CD4-positive, alpha-beta T cell treated with Interleukin-6 at 100 ng/mL for 8 hours (primary cell): ENCODE results near the gene FAAH.

Experiments used
- DNase-seq: peaks from one replicate; pipeline ENCODE4 v3.0.0-alpha.2; 2020; ENCODE audit warnings: mixed read lengths, low spot score

The FAAH gene

DNA sequence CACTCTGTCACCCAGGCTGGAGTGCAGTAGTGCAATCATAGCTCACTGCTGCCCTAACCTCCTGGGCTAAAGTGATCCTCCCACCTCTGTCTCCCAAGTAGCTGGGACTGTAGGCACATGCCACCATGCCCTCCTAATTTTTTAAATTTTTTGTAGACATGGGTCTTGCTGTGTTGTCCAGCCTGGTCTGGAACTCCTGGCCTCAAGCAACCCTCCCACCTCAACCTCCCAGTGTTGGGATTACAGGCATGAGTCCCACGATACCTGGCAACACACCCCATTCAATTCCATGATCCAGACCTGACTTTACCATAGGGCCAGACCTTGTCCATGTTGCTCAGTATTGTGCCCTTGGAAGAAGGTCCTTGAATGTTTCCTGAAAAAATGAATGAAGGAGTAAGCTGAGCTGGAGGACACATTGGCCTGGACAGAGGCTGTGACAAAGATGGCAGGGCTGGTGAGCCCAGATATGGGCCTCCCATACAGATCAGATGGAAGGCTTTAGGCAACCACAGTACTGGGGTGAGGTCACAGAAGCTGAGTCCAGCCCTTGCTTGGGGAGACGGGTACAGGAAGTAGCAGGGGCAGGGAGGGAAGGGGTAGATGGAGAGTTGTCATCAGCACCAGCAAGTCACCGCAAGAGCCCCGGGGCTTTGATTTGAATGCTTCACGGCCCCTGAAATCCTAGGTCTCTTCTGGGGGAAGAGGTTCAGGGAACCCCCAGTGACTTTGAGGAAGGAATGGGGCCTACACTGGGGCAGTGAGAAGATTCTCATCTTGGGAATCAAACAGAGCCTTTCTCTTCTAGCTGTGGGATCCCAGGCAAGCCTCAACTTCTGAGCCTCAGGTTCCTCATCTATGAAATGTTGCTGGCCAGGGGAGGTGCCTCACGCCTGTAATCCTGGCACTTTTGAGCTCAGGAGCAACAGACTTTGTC, 55.4 kb downstream of the FAAH start:
- no peak for DNase-seq

DNA sequence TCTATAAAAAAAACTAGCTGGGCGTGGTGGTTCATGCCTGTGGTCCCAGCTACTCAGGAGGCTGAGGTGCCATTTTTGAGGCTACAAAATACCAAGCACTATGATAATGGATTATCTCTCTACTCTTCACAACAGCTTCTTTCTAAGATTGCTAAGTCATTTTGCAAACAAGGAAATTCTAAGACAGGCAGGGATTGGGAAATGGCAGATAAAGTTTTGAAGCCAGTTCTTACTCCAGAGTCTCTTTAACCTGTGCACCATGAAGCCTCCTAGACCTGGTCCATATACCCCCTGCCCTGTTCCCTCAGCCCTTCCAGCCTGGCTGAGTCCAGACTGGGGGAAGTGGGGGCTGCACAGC, 56.0 kb downstream of the FAAH start:
- DNase-seq, result no peak

DNA sequence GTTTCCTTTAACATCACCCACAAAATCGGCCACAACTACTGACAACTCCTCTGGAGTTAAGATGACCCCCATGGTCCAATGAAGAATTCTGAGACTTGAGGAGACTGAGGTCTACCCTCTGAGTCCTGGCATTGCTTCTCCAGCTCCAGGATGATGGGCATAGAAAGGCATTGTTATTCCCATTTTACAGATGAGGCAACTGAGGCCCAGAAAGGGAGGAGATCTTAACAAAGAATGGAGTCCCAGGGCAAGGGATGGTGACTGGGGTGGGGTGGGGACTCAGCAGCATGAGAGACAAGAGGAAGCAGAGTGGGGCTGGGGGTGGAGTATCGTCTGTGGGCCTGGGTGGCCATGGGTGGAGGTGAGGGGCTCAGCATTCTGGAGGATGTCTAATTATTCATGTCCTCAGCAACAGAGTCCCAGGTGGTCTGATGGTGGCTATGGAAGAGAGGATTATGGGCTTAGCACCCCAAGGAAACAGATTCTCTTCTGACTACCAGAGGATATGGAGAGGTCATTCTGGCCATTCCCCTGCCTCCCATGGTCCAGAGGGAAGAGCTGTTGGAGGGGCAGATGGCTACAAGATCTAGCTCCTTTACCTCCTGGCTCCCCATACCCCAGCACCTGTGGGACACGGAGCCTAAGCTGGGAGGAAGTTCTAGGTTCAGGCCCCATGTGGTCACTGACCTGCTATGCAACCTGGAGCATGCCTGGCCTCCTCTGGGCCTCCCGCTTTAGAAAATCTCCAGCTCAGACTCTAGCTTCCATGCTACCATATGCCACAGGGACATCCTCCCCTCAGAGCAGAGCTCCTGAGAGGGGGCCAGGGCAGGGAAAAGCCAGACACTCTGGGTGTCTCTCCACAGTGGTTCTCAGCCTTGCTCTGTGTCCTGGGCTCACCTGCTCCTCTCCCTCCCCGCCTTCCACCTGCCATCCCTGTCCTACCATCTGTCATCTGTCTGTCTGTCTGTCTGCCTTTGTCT, 58.1 kb downstream of the FAAH start:
- DNase-seq, result no peak

DNA sequence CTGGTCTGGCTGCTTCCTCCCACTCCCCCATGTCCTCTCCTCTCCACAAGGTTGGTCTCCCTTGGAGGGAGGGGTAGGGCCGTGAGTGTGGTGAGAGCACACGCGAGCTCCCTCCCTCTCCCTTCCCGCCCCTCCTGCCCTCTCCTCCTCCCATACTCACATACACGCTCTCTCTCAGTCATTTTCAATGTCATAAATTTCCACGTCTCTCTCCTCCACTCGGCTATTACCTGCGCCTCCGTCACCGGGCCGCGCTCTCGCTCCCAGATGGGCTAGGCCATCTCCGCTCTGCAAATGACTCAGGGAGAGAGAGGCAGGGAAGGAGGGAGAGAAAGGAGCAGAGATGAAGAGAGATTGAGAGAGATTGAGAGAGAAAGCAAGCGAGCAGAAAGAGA, 58.8 kb downstream of the FAAH start:
- DNase-seq, result no peak

DNA sequence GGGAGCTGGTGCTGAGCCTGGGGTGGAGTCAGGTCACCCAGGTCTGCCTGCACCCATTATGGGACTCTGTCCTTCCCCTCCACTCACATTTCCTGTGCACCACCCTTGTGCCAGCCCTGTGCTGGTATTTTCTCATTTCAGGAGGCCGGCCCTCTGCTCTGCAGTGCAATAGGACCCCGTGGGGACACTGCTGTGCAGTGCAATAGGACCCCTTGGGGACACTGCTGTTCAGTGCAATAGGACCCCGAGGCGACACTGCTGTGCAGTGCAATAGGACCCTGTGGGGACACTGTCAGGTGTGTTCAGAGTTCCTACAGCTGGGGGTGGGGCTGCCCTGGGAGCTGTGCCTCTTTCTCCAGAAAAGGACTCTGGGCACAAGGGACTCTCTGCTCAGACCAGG, 59.3 kb downstream of the FAAH start:
- DNase-seq, result no peak

DNA sequence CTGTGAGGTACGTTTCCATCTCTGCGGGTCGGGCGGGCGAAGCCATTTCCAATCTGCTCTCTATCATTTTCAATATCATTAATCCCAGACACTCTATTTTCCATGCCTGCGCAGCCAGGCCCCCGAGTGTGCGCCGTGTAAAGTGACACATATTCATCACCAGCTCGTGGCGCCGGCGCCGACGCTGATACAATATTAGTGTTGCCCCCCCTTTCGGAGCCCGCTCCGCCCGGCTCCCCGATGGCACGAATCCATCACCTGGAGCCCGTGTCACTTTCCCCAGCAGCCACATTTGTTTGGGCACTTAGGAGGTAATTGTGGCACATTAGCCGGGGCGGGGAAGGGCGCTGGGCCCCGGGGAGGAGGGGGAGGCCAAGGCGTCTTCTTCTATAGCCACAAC, 61.8 kb downstream of the FAAH start:
- DNase-seq, result no peak

DNA sequence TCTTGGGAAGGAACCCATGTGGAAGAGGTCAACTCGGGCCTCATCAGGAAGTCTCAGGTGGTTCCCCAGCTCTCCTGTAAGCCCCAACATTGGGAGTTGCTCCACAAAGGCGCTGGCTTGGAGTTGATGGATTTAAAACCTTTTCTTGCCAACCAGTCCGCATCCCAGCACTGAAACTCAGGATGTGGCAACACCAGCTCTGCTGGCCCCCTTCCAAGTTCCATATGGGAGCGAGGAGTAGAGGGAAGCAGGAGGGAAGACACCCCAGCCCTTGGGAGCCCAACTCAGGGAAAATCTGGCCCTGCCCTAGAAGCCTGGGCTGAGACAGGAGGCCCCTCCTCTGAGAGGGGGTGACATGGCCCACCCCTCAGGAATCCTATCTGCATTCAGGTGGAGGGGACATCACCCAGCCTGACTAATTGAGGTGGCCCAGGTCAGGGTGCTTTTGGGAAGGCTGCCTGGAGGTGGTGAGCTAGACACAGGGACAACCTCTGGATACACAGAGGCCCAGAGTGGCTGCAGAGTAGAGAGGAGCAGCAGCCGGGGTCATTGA, 62.4 kb downstream of the FAAH start:
- DNase-seq, result no peak

DNA sequence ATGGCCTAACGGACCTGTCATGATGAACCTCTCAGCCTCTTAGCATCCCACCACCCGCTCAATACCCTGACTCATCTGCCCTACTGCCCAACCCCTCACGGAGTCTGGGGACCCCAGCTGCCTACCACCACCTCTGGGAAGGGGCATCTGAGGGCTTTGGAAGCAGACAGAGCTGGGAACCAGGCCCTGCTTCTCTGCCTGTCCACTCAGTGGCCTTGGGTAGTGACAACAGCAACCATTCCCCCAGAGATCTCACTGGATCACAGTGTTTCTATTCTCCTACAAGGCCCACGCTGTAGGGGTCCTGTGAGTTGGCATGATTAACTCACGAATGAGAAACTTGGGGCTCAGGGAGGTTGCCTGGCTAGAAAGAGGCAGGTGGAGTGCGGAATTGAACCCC, 63.1 kb downstream of the FAAH start:
- no peak for DNase-seq

DNA sequence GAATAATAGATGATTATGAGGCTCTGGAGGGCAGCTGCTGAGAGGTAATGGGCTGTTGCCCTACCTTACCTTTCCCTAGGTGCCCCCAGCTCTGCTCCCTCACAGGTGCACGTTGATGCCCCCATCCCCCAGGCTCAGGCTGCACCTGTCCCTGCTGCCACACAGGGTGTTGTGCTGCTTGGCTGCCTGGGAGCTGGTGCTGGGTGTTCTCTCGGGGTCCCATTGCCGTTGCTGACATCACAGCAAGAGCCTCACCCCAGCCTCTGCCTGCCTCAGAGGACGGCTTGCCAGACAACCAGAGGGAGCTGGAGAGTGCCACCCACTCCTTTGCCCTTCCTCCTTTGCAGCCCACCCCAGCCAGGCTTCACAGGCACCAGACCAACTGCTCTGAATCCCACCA, 64.1 kb downstream of the FAAH start:
- DNase-seq, result no peak

DNA sequence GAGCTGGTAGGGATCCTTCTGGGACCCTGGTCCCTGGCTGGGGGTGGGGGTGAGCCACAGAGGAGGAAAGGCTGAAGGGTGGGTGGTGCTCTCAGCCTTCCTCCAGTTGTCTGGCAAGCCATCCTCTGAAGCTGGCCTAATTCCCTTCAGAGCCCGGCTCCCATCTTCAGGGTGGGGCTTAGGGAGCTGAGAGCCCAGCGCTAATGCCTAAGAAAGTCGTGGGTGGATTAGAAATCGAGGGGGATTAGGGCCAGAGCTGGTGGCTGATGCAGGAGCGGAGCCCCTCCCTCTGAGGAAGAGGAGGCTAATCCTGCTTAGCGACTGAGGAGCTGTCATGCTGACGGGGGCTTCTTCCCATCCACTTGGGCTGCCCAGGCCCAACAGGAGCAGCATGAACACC, 64.7 kb downstream of the FAAH start:
- DNase-seq, result no peak

DNA sequence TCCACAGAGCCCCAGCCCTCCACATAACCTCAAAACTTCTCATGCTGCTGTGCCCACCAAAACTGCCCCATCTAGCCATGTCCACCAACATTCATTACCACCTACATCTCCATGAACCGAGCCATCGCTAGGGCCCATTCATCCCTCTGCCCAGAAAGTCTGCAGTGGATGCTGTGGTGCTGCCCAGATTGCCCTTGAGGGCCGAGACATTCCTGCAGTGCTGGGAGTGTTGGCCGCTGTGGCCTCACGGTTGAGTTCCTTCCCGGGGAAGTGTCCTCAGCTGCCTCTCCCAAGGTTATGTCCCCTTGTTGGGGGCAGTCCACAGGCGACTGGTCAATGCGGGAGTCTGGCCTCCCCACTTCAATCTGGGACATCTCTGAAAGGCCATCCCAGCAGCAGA, 65.2 kb downstream of the FAAH start:
- DNase-seq, result no peak

DNA sequence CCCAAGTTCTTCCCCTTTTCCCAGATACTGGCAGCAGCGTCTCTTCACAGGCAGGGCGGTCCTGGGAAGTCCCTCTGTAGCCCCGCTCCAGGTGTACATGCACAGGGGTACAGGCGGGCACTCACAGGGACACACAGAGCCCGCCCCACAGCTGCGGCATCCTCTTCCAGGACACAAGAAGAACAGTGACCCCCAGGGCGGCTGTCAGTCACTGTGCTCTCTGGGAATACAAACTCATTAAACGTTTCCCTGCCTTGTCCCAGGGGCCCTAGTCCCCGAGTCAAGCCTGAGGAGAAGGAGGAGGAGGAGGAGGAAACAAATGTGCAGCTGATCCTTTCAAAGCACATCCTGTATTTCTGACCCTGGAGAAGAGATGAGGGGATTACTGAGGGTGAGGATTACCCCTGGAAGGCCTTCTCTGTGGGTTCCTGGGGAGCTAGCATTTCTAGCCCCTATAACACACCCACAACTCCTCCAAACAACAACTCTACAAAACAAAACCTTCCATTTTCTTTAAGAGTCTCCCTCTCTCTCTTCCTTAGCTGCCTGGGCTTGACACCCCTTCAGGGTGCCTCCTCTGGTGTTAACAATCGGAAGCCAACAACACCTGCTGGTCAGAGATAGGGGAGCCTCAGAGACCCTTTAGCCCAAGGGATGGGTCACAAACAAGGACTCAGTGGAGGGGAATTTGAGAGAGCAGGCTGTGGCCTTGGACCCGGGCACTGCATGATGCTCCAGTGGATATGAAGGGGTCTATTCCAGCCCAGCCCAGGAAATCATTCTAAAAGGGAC, 67.1 kb downstream of the FAAH start:
- no peak for DNase-seq

DNA sequence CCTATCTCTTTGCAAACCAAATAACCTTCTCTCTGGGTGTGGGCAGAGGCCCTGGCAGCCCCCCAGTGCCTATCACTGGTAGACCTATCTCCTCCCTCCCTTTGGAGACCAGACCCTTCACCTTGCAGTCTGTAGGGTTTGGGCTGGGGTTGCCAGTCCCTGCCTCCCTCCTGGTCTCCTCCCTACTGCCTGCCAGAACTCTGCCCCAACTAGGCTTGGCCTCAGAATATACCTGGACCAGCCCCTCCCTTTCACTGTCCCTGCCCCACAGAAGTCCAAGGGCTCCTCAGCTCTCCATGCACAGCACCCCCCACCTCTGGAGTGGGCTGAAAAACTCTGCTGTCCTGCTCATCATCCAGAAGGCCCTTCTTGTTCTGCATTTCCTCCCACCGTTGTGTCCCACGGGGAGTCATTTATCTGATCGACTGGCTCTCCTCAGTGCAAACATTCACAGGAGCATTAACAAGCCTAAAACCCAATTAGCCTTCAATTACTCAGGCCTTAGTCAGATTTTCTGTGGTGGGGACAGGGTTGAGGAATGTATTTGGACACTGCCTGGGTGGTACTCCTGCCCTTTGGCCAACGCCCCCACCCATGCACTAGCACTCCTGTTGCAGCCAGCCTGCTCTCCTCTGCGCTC, 67.8 kb downstream of the FAAH start:
- no peak for DNase-seq
